ENCODE results near the gene ANK3.
A peak's percentile ranks its signal among the peaks of the same experiment; 100 is the strongest.
"Not testable (repeated sequence)": the region's sequence is repeated elsewhere in the genome, so short reads cannot be mapped to it uniquely, and the experiment has no call there.

Gene ANK3

GRCh38 chr10:60035984-60036383 is 353.7 kb downstream of the ANK3 start:
- no peak for TF ChIP-seq CTCF (IDR thresholded peaks at IDR 0.05; ENCODE audit: borderline replicate concordance, insufficient read depth, low read depth, low read length)
- no peak overlapping the region for H3K4me3 ChIP-seq (ENCODE audit: low read depth, low read length)

- not testable (repeated sequence) for H3K4me3 ChIP-seq (ENCODE audit: low read depth, low read length)
Observed at GRCh38 chr10:60035375-60035774, 354.3 kb downstream of the ANK3 start.

GRCh38 chr10:60032723-60033122 is 357.0 kb downstream of the ANK3 start:
- TF ChIP-seq CTCF (IDR thresholded peaks at IDR 0.05; ENCODE audit: borderline replicate concordance, insufficient read depth, low read depth, low read length) = peak; percentile 56; the same call in 1 of the 2 replicates

GRCh38 chr10:60031664-60032063 is 358.0 kb downstream of the ANK3 start:
- no peak overlapping the region for H3K4me3 ChIP-seq (ENCODE audit: low read depth, low read length)
- no peak for TF ChIP-seq CTCF (IDR thresholded peaks at IDR 0.05; ENCODE audit: borderline replicate concordance, insufficient read depth, low read depth, low read length)

More at GRCh38 chr10:60032723-60033122, 357.0 kb downstream of the ANK3 start:
- H3K4me3 ChIP-seq (ENCODE audit: low read depth, low read length) = no peak overlapping the region

- no peak overlapping the region for H3K4me3 ChIP-seq (ENCODE audit: low read depth, low read length)
- no peak for TF ChIP-seq CTCF (IDR thresholded peaks at IDR 0.05; ENCODE audit: borderline replicate concordance, insufficient read depth, low read depth, low read length)
Observed at GRCh38 chr10:60031183-60031582, 358.5 kb downstream of the ANK3 start.

DNA sequence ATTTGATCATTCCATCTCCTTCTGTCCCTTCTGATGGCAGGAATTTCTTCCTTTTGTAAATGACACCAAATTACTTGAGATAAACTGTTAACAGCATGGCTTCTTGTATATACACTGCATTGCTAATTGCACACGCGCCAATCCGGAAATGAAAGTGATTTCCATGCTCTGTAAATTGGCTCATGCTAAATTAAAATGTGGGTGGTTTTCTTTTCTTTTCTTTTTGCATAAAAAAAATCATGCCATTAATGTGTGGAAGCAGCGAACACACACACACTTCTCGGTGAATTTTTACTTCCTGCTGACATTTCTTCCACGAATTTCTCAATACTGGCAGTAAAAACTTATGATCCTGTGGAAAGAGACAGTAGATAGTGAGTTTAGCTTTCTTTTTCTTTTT is 360.2 kb downstream of the ANK3 start:
- no peak overlapping the region for H3K4me3 ChIP-seq (ENCODE audit: low read depth, low read length)
- TF ChIP-seq CTCF (IDR thresholded peaks at IDR 0.05; ENCODE audit: borderline replicate concordance, insufficient read depth, low read depth, low read length) = no peak

GRCh38 chr10:60028081-60028480 is 361.6 kb downstream of the ANK3 start:
- no peak overlapping the region for H3K4me3 ChIP-seq (ENCODE audit: low read depth, low read length)
- TF ChIP-seq CTCF (IDR thresholded peaks at IDR 0.05; ENCODE audit: borderline replicate concordance, insufficient read depth, low read depth, low read length) = no peak

GRCh38 chr10:60025279-60025678 is 364.4 kb downstream of the ANK3 start:
- TF ChIP-seq CTCF (IDR thresholded peaks at IDR 0.05; ENCODE audit: borderline replicate concordance, insufficient read depth, low read depth, low read length) = no peak
- H3K4me3 ChIP-seq (ENCODE audit: low read depth, low read length) = no peak overlapping the region

Data from GM12875 (cell line).